HG03025 (cell line): ENCODE data around the gene DMRTA2.

Source experiments
- ATAC-seq: cut with Tn5 transposase; IDR thresholded peaks from one replicate; pipeline ENCODE4 v1.9.1; 2021; ENCODE audit warnings: mild to moderate bottlenecking, moderate library complexity; ENCODE audit not compliant: unreplicated experiment, low FRiP score

DMRTA2 gene

GRCh38 chr1:50422946-50423669 lies at the start of gene DMRTA2:
DMRTA2 (minus strand) TSS chr1:50423443; CDS start chr1:50421536, 1,907 bp downstream.
- ATAC-seq: no peak

- no peak for ATAC-seq
Observed at GRCh38 chr1:50471967-50472366, 48.7 kb upstream of the DMRTA2 start.

GRCh38 chr1:50462964-50463363 lies 39.7 kb upstream of the DMRTA2 start:
- ATAC-seq: no peak

- no peak for ATAC-seq
Observed at GRCh38 chr1:50458507-50458906, 35.3 kb upstream of the DMRTA2 start.

- no peak for ATAC-seq
Observed at GRCh38 chr1:50454911-50455310, 31.7 kb upstream of the DMRTA2 start.

- ATAC-seq: no peak
Observed at GRCh38 chr1:50453266-50453665, 30.0 kb upstream of the DMRTA2 start.

GRCh38 chr1:50452700-50453099 lies 29.5 kb upstream of the DMRTA2 start:
- no peak for ATAC-seq

GRCh38 chr1:50450861-50451653 lies 27.8 kb upstream of the DMRTA2 start:
- no peak for ATAC-seq

- ATAC-seq: no peak
Observed at GRCh38 chr1:50447961-50448360, 24.7 kb upstream of the DMRTA2 start.

GRCh38 chr1:50441183-50441582 lies 17.9 kb upstream of the DMRTA2 start:
- no peak for ATAC-seq

GRCh38 chr1:50438945-50439344 lies 15.7 kb upstream of the DMRTA2 start:
- ATAC-seq: no peak

GRCh38 chr1:50436489-50436888 lies 13.2 kb upstream of the DMRTA2 start:
- no peak for ATAC-seq

GRCh38 chr1:50430010-50430405 lies 6.8 kb upstream of the DMRTA2 start:
- no peak for ATAC-seq

GRCh38 chr1:50427818-50428779 lies 4.9 kb upstream of the DMRTA2 start:
- no peak for ATAC-seq

GRCh38 chr1:50427086-50427817 lies 4.0 kb upstream of the DMRTA2 start:
- ATAC-seq: no peak

GRCh38 chr1:50426702-50427085 lies 3.5 kb upstream of the DMRTA2 start:
- ATAC-seq: no peak

- ATAC-seq: no peak
Observed at GRCh38 chr1:50426108-50426700, 3.0 kb upstream of the DMRTA2 start.

- ATAC-seq: no peak
Observed at GRCh38 chr1:50425376-50426107, 2.3 kb upstream of the DMRTA2 start.

- no peak for ATAC-seq
Observed at GRCh38 chr1:50424884-50425375, 1.7 kb upstream of the DMRTA2 start.
